Measurements from ENCODE around the gene ERICH4.
"Not testable (repeated sequence)": the region's sequence is repeated elsewhere in the genome, so short reads cannot be mapped to it uniquely, and the experiment has no call there.

ERICH4 gene

DNA sequence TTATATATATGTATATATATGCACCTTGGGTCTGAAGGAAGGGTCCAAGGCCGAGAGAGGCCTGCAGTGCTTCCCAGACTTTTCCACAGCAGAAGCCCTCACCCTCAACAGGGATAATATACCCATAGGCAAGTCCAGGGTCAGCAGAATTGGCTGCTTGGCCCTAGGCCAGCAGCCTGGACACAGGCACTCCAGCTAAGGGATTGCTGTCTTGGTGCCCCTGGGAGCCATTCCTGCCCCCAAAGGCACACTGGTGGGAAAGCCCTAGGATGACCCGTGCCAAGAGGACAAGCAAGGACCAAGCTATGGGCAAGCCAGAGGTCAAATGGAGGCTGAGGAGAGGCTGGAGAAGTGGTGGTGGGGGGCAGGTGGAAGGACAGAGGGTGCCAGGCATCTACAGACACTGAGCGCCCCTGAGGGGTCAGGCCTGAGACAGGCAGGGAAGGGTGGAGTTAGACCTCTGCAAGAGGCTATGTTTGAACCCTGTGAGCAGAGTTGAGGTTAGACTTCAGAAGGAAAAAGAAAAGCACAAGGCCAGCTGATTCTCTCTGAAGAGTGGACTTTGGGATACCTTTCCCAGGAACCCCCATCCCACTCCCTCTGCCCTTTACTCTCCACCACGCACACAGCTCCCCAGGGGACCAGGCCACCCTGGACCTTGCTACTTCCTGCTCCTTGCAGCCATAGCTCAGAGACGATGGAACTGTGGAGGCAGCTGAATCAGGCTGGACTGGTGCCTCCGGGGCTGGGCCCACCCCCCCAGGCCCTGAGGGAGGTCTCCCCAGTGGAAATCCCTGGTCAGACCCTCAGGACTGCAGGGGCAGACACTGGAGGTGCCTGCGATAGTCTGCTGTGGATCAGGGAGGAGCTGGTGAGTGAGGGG lies at the start of gene ERICH4:
Gene ERICH4 (plus strand): TSS at position 684 of the 883 bp plus-strand sequence. CDS start 14 bp downstream, at position 698.
- DNase-seq: no peak

DNA sequence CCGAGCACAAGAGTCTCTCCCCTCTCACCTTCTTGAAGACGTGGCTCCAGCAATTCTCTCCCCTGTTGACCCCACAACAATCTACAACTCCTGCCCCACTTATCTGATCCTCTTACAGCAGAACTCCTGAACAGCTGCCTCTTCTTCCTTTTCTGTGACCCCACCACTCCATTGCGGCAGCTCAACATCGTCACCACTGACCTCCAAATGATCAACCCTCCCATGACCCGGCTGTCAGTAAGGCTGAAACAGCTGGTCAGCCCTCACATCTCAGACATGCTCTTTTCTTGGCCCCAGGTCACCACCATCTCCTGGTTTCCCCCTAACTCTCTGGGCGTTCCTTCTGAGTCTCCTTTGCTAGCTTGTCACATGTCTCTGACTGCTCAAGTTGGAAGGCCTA lies 47.6 kb upstream of the ERICH4 start:
- DNase-seq: no peak

GRCh38 chr19:41397086-41398049 lies 45.6 kb upstream of the ERICH4 start, which contains the start of the genes BCKDHA and EXOSC5:
BCKDHA (plus strand) TSS chr19:41397818; CDS start chr19:41397828, 10 bp downstream.
EXOSC5 (minus strand) TSS chr19:41397359; CDS start chr19:41397328, 31 bp downstream.
- peak; percentile 98 for DNase-seq

DNA sequence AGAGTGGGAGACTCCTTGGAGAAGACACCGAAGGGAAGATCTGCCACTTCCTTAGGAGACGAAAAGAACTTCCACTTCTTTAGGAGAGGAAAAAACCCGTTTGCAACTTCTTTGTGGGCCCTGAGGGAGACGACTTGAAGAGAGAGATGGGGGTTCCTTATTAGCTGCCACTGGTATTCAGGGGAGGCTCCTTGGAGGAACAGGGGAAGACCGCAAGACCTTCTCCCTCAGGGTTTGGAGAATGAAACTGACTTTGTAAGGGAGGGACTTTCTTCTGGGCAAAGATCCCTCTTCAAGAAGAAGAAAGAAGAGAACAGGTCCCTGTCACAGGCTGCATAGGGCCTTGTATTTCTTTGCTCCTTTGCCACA lies 44.9 kb upstream of the ERICH4 start:
- DNase-seq: no peak

DNA sequence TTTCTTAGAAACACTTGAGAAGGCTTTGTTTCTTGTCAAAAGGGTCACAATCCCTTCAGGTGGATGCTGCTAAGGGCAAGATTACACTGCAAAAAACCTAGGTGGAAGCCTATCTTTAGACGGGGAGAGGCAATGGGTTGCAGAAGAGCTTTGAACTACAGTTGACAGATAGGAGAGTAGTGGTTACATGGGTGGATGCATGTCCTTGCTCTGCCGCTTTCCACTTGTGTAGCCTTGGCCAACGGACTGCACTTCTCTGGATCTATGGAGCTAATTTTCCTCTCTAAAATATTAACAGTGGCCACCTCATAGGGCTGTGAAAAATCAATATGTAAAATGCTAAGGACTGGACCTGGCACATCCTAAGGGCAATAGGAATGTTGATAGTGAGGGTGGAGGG lies 44.4 kb upstream of the ERICH4 start:
- DNase-seq: no peak

GRCh38 chr19:41399091-41399490 lies 43.9 kb upstream of the ERICH4 start:
- no peak for DNase-seq

DNA sequence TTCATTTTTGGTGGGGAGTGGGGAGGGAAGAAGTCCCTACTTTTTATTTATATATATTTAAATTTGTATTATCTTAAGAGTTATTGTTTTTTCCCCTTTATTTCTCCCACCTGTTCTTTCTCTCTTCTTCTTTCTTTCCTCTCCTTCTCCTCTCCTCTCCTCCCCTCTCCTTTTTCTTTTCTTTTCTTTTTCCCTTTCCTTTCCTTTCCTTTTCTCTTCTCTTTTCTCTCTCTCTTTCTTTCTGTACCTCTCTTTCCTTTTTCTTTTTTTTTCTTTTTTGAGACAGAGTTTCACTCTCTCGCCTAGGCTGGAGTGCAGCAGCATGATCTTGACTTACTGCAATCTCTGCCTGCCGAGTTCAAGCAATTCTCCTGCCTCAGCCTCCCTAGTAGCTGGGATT lies 43.4 kb upstream of the ERICH4 start:
- DNase-seq: no peak

DNA sequence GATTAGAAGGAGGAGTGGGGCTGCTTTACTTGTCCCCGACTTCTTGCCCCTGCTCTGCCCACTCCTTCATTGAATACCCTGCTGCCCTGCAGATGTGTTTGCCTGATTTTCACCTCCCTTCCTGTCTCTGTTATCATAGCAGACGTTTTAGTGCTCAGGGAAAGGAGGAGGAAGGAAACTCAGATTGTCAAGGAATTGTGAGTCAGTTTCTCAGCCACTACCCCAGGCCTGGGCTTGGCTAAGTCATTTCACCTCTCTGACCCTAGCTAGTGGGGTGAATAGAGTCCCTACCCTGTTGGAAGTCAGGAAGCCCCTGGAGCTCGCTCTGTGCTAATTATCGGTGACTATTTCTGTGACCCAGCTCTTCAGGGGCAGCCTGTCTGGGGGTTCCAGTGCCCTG lies 41.5 kb upstream of the ERICH4 start:
- no peak for DNase-seq

DNA sequence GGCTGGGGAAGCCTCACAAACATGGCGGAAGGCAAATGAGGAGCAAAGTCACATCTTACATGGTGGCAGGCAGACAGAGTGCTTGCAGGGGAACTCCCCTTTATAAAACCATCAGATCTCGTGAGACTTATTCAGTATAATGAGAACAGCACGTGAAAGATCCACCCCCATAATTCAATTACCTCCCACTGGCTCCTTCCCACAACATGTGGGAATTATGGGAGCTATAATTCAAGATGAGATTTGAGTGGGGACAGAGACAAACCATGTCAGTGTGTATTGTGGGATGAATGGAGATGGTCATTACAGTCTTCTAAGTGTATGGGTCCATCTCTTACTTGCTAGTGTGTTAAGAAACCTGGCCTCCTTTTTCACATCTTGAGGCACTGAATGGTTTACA lies 40.9 kb upstream of the ERICH4 start:
- no peak for DNase-seq

- DNase-seq: no peak
These were observed 39.6 kb upstream of the ERICH4 start for GRCh38 chr19:41403181-41403970.

DNA sequence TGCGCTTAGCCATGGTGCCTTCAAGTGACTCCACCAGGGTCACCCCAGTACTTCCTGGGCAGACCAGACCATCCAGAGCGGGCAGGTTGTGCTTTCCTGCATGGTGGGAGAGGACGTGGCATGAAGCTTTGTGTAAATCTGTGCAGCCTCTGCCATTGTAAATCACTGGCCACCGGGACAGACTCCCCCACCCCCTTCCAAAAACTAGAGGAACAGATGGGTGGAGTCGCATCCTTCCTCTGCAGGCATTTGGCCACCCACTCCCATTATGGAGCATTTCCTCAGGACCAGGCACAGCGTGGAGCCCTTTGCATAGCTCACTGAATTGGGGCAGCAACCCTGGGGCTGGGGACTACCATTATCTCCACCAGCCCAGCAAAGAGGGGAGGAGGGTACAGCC lies 37.2 kb upstream of the ERICH4 start:
- DNase-seq: no peak

- no peak for DNase-seq
These were observed 35.7 kb upstream of the ERICH4 start for GRCh38 chr19:41407271-41407670.

DNA sequence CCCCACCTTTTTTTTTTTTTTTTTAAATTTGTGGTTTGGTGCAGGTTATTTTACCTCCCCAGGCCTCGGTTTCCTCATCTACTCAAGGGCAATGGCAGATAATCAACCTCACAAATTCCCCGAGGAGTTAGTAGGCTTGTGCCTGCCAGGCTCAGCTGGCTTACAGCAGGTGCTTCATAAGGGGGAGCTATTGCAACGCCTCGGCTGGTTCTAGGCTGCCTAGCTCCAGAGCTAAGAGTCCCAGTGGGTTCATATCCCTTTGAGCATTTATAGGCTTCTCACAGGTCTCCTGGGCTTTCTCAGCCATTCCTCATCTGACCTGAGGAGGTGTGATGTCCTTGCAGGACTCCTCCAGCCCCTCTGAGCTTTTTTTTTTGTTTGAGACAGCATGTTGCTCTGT lies 34.7 kb upstream of the ERICH4 start:
- no peak for DNase-seq

DNA sequence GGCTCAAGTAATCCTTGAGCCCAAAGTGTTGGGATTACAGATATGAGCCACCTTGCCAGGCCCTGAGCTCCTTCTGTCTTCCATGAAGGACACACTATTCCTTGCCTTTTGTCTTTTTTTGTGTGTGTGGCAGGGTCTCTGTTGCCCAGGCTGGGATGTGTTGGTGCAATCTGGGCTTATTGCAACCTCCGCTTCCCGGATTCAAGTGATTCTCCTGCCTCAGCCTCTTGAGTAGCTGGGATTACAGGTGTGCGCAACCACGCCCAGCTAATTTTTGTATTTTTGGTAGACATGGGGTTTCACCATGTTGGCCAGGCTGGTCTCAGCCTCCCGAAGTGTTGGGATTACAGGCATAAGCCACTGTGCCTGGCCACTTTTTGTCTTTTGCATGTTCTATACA lies 34.1 kb upstream of the ERICH4 start:
- not testable (repeated sequence) for DNase-seq

DNA sequence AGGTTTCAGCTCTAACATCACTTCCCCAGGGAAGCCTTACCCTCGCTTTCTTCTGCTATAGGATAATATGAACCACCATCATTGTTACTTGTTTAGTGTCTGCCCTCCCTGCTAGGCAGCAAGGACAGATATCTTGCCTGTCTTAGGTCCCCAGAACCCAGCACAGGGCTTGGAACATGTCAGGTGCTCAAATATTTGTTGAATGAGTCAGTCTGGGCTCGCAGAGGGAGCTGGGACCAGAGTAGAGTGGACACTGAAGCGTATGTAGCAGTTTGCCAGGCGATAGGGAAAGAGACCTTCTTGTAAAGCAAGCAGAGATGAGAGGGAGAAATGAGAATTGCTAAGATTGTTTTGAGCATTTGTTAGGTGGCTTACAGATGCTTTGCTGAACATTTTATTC lies 33.7 kb upstream of the ERICH4 start:
- DNase-seq: no peak

GRCh38 chr19:41410336-41411054 lies 32.5 kb upstream of the ERICH4 start:
- DNase-seq: no peak

- DNase-seq: no peak
These were observed 31.6 kb upstream of the ERICH4 start for GRCh38 chr19:41411100-41411967.

DNA sequence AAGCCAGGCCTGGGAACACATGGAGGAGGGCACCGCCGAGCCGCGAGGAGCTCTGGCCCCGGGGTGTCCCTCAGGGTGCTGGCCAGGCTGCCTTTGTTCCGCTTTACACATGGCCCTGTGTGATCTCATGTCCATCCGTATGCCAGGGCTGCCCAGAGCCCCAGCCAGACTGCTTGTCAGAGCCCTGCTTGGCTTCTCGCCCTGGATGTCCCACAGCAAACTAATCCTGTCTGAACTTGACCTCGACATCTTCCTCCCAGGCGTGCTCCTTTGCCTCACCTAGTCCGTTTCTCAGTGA lies 31.0 kb upstream of the ERICH4 start:
- no peak for DNase-seq

DNA sequence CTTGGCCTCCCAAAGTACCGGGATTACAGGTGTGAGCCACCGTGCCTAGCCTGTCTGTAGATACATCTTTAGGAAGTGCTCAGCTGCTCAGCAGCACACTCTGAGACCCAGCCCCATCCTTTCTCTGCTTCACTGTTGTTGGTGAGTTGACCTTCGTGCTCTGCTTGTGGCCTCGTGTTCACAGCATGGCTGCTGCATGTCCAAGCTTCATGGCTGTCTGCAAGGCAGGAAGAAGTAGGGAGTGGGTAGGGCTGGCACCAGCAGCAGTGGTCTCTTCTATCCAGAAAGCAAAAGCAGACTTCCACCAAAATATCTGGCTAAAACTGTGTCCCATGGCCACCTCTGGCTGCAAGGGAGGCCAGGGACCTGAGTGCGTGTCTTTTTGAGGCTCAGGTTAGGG lies 30.0 kb upstream of the ERICH4 start:
- no peak for DNase-seq

DNA sequence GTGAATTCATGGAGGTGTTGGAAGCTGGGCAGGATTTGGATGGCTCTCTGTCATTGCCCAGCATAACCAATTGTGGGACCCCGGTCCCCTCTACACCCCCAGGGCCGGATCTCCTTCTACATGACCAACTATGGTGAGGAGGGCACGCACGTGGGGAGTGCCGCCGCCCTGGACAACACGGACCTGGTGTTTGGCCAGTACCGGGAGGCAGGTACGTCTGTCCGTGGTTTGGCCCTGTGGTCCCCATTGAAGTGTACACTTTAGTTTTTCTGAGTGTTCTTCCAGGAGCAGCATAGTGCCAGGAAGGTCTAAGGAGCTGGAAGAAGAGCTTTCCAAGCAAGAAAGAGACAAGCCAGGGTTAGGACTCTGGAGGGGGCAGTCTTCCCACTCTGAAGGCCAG lies 29.0 kb upstream of the ERICH4 start:
- no peak for DNase-seq

DNA sequence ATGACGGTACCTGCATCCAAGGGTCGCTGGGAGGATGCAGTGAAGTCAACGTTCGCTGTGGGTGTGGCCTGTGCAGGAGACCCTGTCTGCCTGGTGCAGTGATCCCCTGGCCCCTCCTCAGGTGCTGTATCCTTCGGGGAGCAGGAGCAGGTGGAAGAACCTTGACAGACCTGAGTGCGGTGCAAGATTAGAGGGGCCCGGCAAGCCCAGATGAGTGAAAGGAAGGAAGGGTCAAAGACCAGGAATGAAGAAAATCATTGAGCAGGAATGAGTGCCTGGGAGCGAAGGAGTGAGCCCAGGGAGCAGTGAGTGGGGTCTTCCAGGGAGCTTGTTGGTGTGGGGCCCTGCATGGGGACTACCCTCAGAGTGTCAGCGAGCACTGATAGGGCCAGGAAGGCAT lies 28.5 kb upstream of the ERICH4 start:
- DNase-seq: no peak

Measured in NCI-H345 (cell line).